IMR-90 (cell line): ENCODE measurements around the gene ECHS1. TPM values are rescaled to one million over a fixed set of nuclear protein-coding genes. Genes with fewer than 3 reads are reported as not detected.

ENCODE experiments used
- ATAC-seq: fragments of 200-7000 bp; cut with Tn5 transposase; 2 replicates; pipeline ENCODE4 v1.9.1; 2020; ENCODE audit warnings: low read depth, mild to moderate bottlenecking, moderate library complexity
- BruUV-seq: library from RNA; stranded (reverse); fragments of 400-500 nt; replicated peaks from 2 replicates; lab custom pipeline; 2021; lab: Mats Ljungman, UMichigan
- CTCF ChIA-PET: fragments of 300-600 bp; formaldehyde crosslinking; extraction: SDS; loops from one replicate; lab custom pipeline; 2021; ENCODE audit warnings: antibody characterized with exemption; lab: Yijun Ruan, JAX
- POLR2A ChIA-PET: fragments of 300-600 bp; sonication (Branson Sonifier 250); formaldehyde crosslinking; loops from one replicate; lab custom pipeline; 2022; ENCODE audit warnings: antibody characterized with exemption; ENCODE audit not compliant: unreplicated experiment; lab: Charles Lee
- DNase-seq: peaks from one replicate; pipeline ENCODE4 v3.0.0; 2013
- H2AFZ ChIP-seq: replicated peaks from 2 replicates; pipeline ENCODE3; 2013; ENCODE audit warnings: low read length, mild to moderate bottlenecking; ENCODE audit not compliant: poor library complexity
- H2AK5ac ChIP-seq: 2 replicates; pipeline ENCODE4 v1.6.1; 2013; ENCODE audit warnings: low read depth, low read length, inconsistent platforms
- H2AK9ac ChIP-seq: replicated peaks from 2 replicates; pipeline ENCODE3; 2013; ENCODE audit warnings: mild to moderate bottlenecking, low read depth, low read length, moderate library complexity; ENCODE audit not compliant: poor library complexity
- H2BK120ac ChIP-seq: 2 replicates; pipeline ENCODE4 v1.6.1; 2013; ENCODE audit warnings: low read depth, low read length, inconsistent platforms
- H2BK15ac ChIP-seq: 3 replicates; pipeline ENCODE4 v1.6.1; 2013; ENCODE audit warnings: low read depth, low read length, inconsistent platforms
- H2BK20ac ChIP-seq: 2 replicates; pipeline ENCODE4 v1.6.1; 2013; ENCODE audit warnings: low read depth, mild to moderate bottlenecking, inconsistent platforms, low read length, moderate library complexity
- H2BK5ac ChIP-seq: 2 replicates; pipeline ENCODE4 v1.6.1; 2013; ENCODE audit warnings: mild to moderate bottlenecking, low read depth, low read length, inconsistent platforms; ENCODE audit not compliant: poor library complexity, severe bottlenecking
- H3K14ac ChIP-seq: replicated peaks from 2 replicates; pipeline ENCODE4 v1.6.1; 2013; ENCODE audit warnings: low read depth, low read length, inconsistent platforms
- H3K18ac ChIP-seq: 2 replicates; pipeline ENCODE4 v1.6.1; 2013; ENCODE audit warnings: low read depth, low read length, control low read depth
- H3K23ac ChIP-seq: 2 replicates; pipeline ENCODE4 v1.6.1; 2013; ENCODE audit warnings: low read depth, low read length, inconsistent platforms
- H3K27ac ChIP-seq: 2 replicates; pipeline ENCODE4 v1.5.1; 2013; ENCODE audit warnings: mild to moderate bottlenecking, control low read depth, low read length; ENCODE audit not compliant: insufficient read depth
- H3K27me3 ChIP-seq: 2 replicates; pipeline ENCODE4 v1.6.1; 2013; ENCODE audit warnings: low read length; ENCODE audit not compliant: control insufficient read depth, insufficient read depth
- H3K36me3 ChIP-seq: 2 replicates; pipeline ENCODE4 v1.6.1; 2013; ENCODE audit warnings: low read length, mixed read lengths; ENCODE audit not compliant: control insufficient read depth, insufficient read depth
- H3K4ac ChIP-seq: 2 replicates; pipeline ENCODE4 v1.6.1; 2013; ENCODE audit warnings: low read depth, low read length, inconsistent platforms
- H3K4me1 ChIP-seq: 2 replicates; pipeline ENCODE4 v1.6.1; 2013; ENCODE audit warnings: low read length, mixed read lengths; ENCODE audit not compliant: control insufficient read depth, insufficient read depth
- H3K4me2 ChIP-seq: 2 replicates; pipeline ENCODE4 v1.6.1; 2013; ENCODE audit warnings: low read depth, mild to moderate bottlenecking, control low read depth, low read length, moderate library complexity
- H3K4me3 ChIP-seq: 2 replicates; pipeline ENCODE4 v1.5.1; 2013; ENCODE audit warnings: low read depth, mild to moderate bottlenecking, control low read depth, low read length, moderate library complexity; ENCODE audit not compliant: insufficient read depth
- H3K56ac ChIP-seq: 2 replicates; pipeline ENCODE4 v1.6.1; 2013; ENCODE audit warnings: low read length, inconsistent platforms; ENCODE audit not compliant: insufficient read depth; ENCODE audit errors: extremely low read depth
- H3K79me1 ChIP-seq, 2 experiments: 2 replicates each; pipeline ENCODE4 v1.6.1; 2013; ENCODE audit warnings: low read length in 2 of 2, inconsistent platforms in 1 of 2, low read depth in 1 of 2
- H3K9ac ChIP-seq: 2 replicates; pipeline ENCODE4 v1.6.1; 2013; ENCODE audit warnings: low read depth, low read length, control low read depth
- H3K9me1 ChIP-seq: 2 replicates; pipeline ENCODE4 v1.6.1; 2013; ENCODE audit warnings: low read length, inconsistent platforms; ENCODE audit not compliant: insufficient read depth
- H3K9me3 ChIP-seq: 2 replicates; pipeline ENCODE4 v1.6.1; 2013; ENCODE audit warnings: low read length; ENCODE audit not compliant: control insufficient read depth, insufficient read depth
- H4K20me1 ChIP-seq: 2 replicates; pipeline ENCODE4 v1.6.1; 2013; ENCODE audit warnings: low read length, inconsistent platforms; ENCODE audit not compliant: insufficient read depth
- H4K5ac ChIP-seq: 2 replicates; pipeline ENCODE4 v1.6.1; 2013; ENCODE audit warnings: mild to moderate bottlenecking, low read depth, low read length, control low read depth
- H4K8ac ChIP-seq, 2 experiments: 2 replicates each; pipeline ENCODE4 v1.6.1; 2013; ENCODE audit warnings: low read depth in 2 of 2, low read length in 2 of 2, control low read depth in 1 of 2, inconsistent platforms in 1 of 2
- H4K91ac ChIP-seq: 2 replicates; pipeline ENCODE4 v1.6.1; 2013; ENCODE audit warnings: low read depth, low read length, inconsistent platforms; ENCODE audit not compliant: insufficient read depth
- BHLHE40 ChIP-seq: fragments of 150-350 bp; IDR thresholded peaks from 2 replicates; pipeline ENCODE4 v1.6.1; 2016; ENCODE audit warnings: mild to moderate bottlenecking, low read depth, low read length
- CTCF ChIP-seq: conservative IDR thresholded peaks from 2 replicates; pipeline ENCODE4 v1.5.1; 2012; ENCODE audit warnings: mild to moderate bottlenecking, low read depth, low read length, improper control_type of control experiment
- POLR2A ChIP-seq: IDR thresholded peaks from 2 replicates; pipeline ENCODE4 v1.6.1; 2012; ENCODE audit warnings: mild to moderate bottlenecking, low read depth, low read length
- WGBS, 2 experiments: methylation state at CpG; one replicate each; pipeline versions ENCODE4 v1.1.5 to v1.1.7; 2013; ENCODE audit warnings: missing lambda C conversion rate in 2 of 2; ENCODE audit not compliant: insufficient read length in 1 of 2; ENCODE audit errors: extremely low coverage in 2 of 2; 5-methylcytosine and 5-hydroxymethylcytosine counted together
- dilution Hi-C: fragments of 300-500 bp; cut with HindIII; formaldehyde crosslinking; loops from one replicate; pipeline ENCODE4 v1.14.3; 2018; ENCODE audit warnings: low sequenced_read_pairs; ENCODE audit not compliant: unreplicated experiment
- in situ Hi-C: fragments of 300-500 bp; cut with MboI; formaldehyde crosslinking; loops from 3 replicates; pipeline ENCODE4 v1.14.3; 2019; ENCODE audit warnings: low sequenced_read_pairs, inconsistent platforms, mixed read lengths
- intact Hi-C: fragments of 100-400 bp; cut with micrococcal nuclease; formaldehyde crosslinking; loops from 2 replicates; pipeline ENCODE4 v1.10.0; 2022
- polyA plus RNA-seq, 3 experiments: library from polyadenylated mRNA; depleted of rRNA; stranded (reverse); fragments of >200 nt; gene quantifications; 2 replicates each; pipeline ENCODE4 v1.2.3, GENCODE V29; 2012; ENCODE audit warnings: low replicate concordance in 1 of 3
- total RNA-seq: library from RNA; depleted of rRNA; stranded (reverse); fragments of >200 nt; gene quantifications from 2 replicates; pipeline ENCODE4 v1.2.3, GENCODE V29; 2012

ECHS1 gene
- total and polyA plus RNA-seq, 2 of the 4 experiments (the other 2 are of a cell fraction): 60.8 to 84.2 TPM

GRCh38 chr10:133347710-133348517, 25.2 kb downstream of the ECHS1 start:
- in situ Hi-C loops: no loop called here
- ATAC-seq: no peak
- ChIA-PET CTCF (no interaction called here), POLR2A (no interaction called here)
- no peaks in the 10 kb centered on the region for H3K36me3 ChIP-seq
- H3K4me2 ChIP-seq: no peak overlapping the region
- no peak overlapping the region for H2AK5ac ChIP-seq
- dilution Hi-C loops: no loop called here
- H4K91ac ChIP-seq: no peak overlapping the region
- H3K56ac ChIP-seq: no peak overlapping the region
- TF ChIP-seq BHLHE40 (no peak), POLR2A (no peak), CTCF (no peak)
- no peak for DNase-seq
- no peak overlapping the region for H3K23ac ChIP-seq
- 32% methylated on average over 3 of the region's 16 CpGs; no CpG with 5 or more reads in 1 of the 2 experiments for WGBS, 2 experiments
- no peaks in the 10 kb centered on the region for H3K4me1 ChIP-seq
- no peak overlapping the region for H3K18ac ChIP-seq
- no peak overlapping the region for H3K4ac ChIP-seq
- no peak overlapping the region for H3K14ac ChIP-seq
- H2AK9ac ChIP-seq: no peak overlapping the region
- no peaks in the 10 kb centered on the region for H3K79me1 ChIP-seq
- no peak overlapping the region for H3K4me3 ChIP-seq
- no peak overlapping the region for H2BK20ac ChIP-seq
- no peak overlapping the region for H2BK5ac ChIP-seq
- peaks cover 16% of the 10 kb centered on the region for H3K27me3 ChIP-seq
- no peaks in the 10 kb centered on the region for H3K9me3 ChIP-seq
- H4K8ac ChIP-seq: no peak overlapping the region
- no peak overlapping the region for H2BK120ac ChIP-seq
- H2BK15ac ChIP-seq: no peak overlapping the region
- no peak overlapping the region for H3K9ac ChIP-seq
- H2AFZ ChIP-seq: no peak overlapping the region
- no TSS peak for BruUV-seq
- peaks cover 3% of the 10 kb centered on the region; the same call in 1 of the 2 replicates for H4K20me1 ChIP-seq
- no peak overlapping the region for H4K5ac ChIP-seq
- H3K27ac ChIP-seq: no peak overlapping the region
- H3K9me1 ChIP-seq: 0 out of 2 replicates have a peak, but pooled peaks cover 5% of the 10 kb centered on the region
- intact Hi-C loops: no loop called here
